Stimulated activated CD4-positive, alpha-beta T cell treated with anti-CD3 and anti-CD28 coated beads, Interleukin-1b, Interleukin-23, amount 100 ng/mL, for 24 hours (primary cell): Measurements from ENCODE around the gene TMEM181.

Experiments used
- DNase-seq, 4 experiments: peaks; one replicate each; pipeline ENCODE4 v3.0.0-alpha.2; 2020; ENCODE audit warnings: low read depth in 4 of 4, low spot score in 1 of 4

The TMEM181 gene

GRCh38 chr6:158680481-158680880, 120.6 kb downstream of the TMEM181 start:
- no peak for DNase-seq

- DNase-seq, result no peak
These were observed 124.4 kb downstream of the TMEM181 start for GRCh38 chr6:158684311-158684710.

- no peak for DNase-seq
These were observed 124.9 kb downstream of the TMEM181 start for GRCh38 chr6:158684745-158685324.
